K562 (cell line): ENCODE data around the gene EIF3I. TPM values are rescaled to one million over a fixed set of nuclear protein-coding genes. Genes with fewer than 3 reads are reported as not detected.

ENCODE experiments used
- ATAC-seq: fragments of 200-7000 bp; cut with Tn5 transposase; 3 replicates; pipeline ENCODE4 v1.9.1; 2020; ENCODE audit warnings: moderate library complexity
- BruUV-seq: library from RNA; stranded (reverse); fragments of 400-500 nt; replicated peaks from 2 replicates; lab custom pipeline; 2021; lab: Mats Ljungman, UMichigan
- CTCF ChIA-PET: fragments of 300-600 bp; formaldehyde crosslinking; extraction: SDS; loops from one replicate; lab custom pipeline; 2021; ENCODE audit warnings: low intra/inter-chr PET ratio; lab: Yijun Ruan, JAX
- POLR2A ChIA-PET: fragments of 300-600, 350-650 bp; sonication (Branson Sonifier 250); formaldehyde crosslinking; extraction: SDS; loops from one replicate; lab custom pipeline; 2021; ENCODE audit warnings: antibody characterized with exemption, inconsistent platforms; lab: Yijun Ruan, JAX
- DNase-seq, 4 experiments: peaks; one replicate each; pipeline versions ENCODE4 v3.0.0 to v3.0.0-alpha.2; 2011 to 2018; ENCODE audit warnings: low spot score in 3 of 4, mixed read lengths in 3 of 4; ENCODE audit errors: extremely low read depth in 1 of 4
- FAIRE-seq: peaks from 2 replicates; lab custom pipeline; 2011; peaks lifted over from hg19 to GRCh38; lab: Jason Lieb, UNC
- H2AFZ ChIP-seq: 2 replicates; pipeline ENCODE4 v1.6.0; 2011; ENCODE audit warnings: low read depth, low read length, control low read depth, inconsistent platforms
- H3K27ac ChIP-seq: fragments of 200-600 bp; 3 replicates; pipeline ENCODE4 v1.8.0; 2011; ENCODE audit warnings: low read depth, mild to moderate bottlenecking, control low read depth, inconsistent platforms, low read length, moderate library complexity, mixed read lengths; ENCODE audit errors: extremely low read depth
- H3K27me3 ChIP-seq, 2 experiments: fragments of 300-600 bp in 1 of 2; 2 replicates in 1 of 2; 3 replicates in 1 of 2; pipeline versions ENCODE4 v1.6.0 to v1.8.0; 2011; ENCODE audit warnings: inconsistent platforms in 2 of 2, low read length in 2 of 2, mild to moderate bottlenecking in 1 of 2, mixed read lengths in 1 of 2, moderate library complexity in 1 of 2; ENCODE audit not compliant: control insufficient read depth in 2 of 2, insufficient read depth in 2 of 2
- H3K36me3 ChIP-seq: fragments of 300-600 bp; 3 replicates; pipeline ENCODE4 v1.8.0; 2011; ENCODE audit warnings: mild to moderate bottlenecking, low read length, inconsistent platforms; ENCODE audit not compliant: control insufficient read depth, insufficient read depth
- H3K4me1 ChIP-seq, 2 experiments: fragments of 200-600 bp in 1 of 2; replicated peaks in 1 of 2; 2 replicates in 1 of 2; 3 replicates in 1 of 2; pipeline versions ENCODE4 v1.5.1 to v1.8.0; 2011; ENCODE audit warnings: inconsistent platforms in 2 of 2, low read length in 2 of 2, mild to moderate bottlenecking in 1 of 2, mixed read lengths in 1 of 2, moderate library complexity in 1 of 2; ENCODE audit not compliant: control insufficient read depth in 2 of 2, insufficient read depth in 2 of 2
- H3K4me2 ChIP-seq: 2 replicates; pipeline ENCODE4 v1.6.1; 2011; ENCODE audit warnings: low read length, control low read depth, inconsistent platforms, mixed read lengths; ENCODE audit not compliant: insufficient read depth
- H3K4me3 ChIP-seq: fragments of 200-600 bp; sonication (generic), shearing (Covaris generic); 2 replicates; pipeline ENCODE4 v1.5.1; 2016; ENCODE audit warnings: control low read depth, inconsistent platforms
- H3K79me2 ChIP-seq: fragments of 200-600 bp; 3 replicates; pipeline ENCODE4 v1.8.0; 2011; ENCODE audit warnings: low read length, inconsistent platforms; ENCODE audit not compliant: control insufficient read depth, insufficient read depth
- H3K9ac ChIP-seq, 2 experiments: 2 replicates each; pipeline versions ENCODE4 v1.6.0 to v1.6.1; 2011; ENCODE audit warnings: low read depth in 2 of 2, low read length in 2 of 2, control low read depth in 1 of 2, inconsistent platforms in 1 of 2, mild to moderate bottlenecking in 1 of 2, mixed read lengths in 1 of 2; ENCODE audit not compliant: insufficient read depth in 1 of 2
- H3K9me1 ChIP-seq: one replicate; pipeline ENCODE4 v1.6.0; 2011; ENCODE audit warnings: inconsistent platforms, mild to moderate bottlenecking, low read length, moderate library complexity; ENCODE audit not compliant: control insufficient read depth, insufficient read depth
- H3K9me3 ChIP-seq: replicated peaks from 2 replicates; pipeline ENCODE4 v1.5.1; 2011; ENCODE audit warnings: low read depth, low read length, inconsistent platforms; ENCODE audit not compliant: control insufficient read depth, insufficient read depth
- H4K20me1 ChIP-seq: replicated peaks from 2 replicates; pipeline ENCODE4 v1.6.1; 2011; ENCODE audit warnings: low read length, inconsistent platforms, mixed read lengths; ENCODE audit not compliant: control insufficient read depth, insufficient read depth
- E2F6 ChIP-seq, 2 experiments: IDR thresholded peaks; 2 replicates each; pipeline ENCODE4 v1.6.1; 2011; ENCODE audit warnings: borderline replicate concordance in 1 of 2, control low read depth in 1 of 2, low read depth in 1 of 2, low read length in 1 of 2, mild to moderate bottlenecking in 1 of 2, mixed read lengths in 1 of 2, moderate library complexity in 1 of 2; ENCODE audit not compliant: insufficient read depth in 1 of 2, insufficient read length in 1 of 2, poor library complexity in 1 of 2, severe bottlenecking in 1 of 2; ENCODE audit errors: extremely low read depth in 1 of 2
- GMEB1 ChIP-seq: fragments of 250-450 bp; sonication (Bioruptor Pico); IDR thresholded peaks from 2 replicates; pipeline ENCODE4 v1.4.0; 2020; ENCODE audit warnings: mild to moderate bottlenecking
- POLR2G ChIP-seq: fragments of 200-400 bp; formaldehyde crosslinking; IDR thresholded peaks from 2 replicates; pipeline ENCODE4 v1.6.1; 2017; ENCODE audit warnings: low read depth, mild to moderate bottlenecking, antibody characterized with exemption, low read length, moderate library complexity
- RBFOX2 ChIP-seq: fragments of 200-400 bp; formaldehyde crosslinking; IDR thresholded peaks from 2 replicates; pipeline ENCODE4 v1.6.1; 2017; ENCODE audit warnings: low read depth, mild to moderate bottlenecking, low read length, moderate library complexity
- SMARCE1 ChIP-seq: fragments of 450-650 bp; IDR thresholded peaks from 2 replicates; pipeline ENCODE4 v1.7.1; 2016; ENCODE audit warnings: mild to moderate bottlenecking
- SREBF1 ChIP-seq: fragments of 150-350 bp; IDR thresholded peaks from 2 replicates; pipeline ENCODE4 v1.6.1; 2014; ENCODE audit warnings: antibody characterized with exemption, low read depth, low read length, borderline replicate concordance
- SREBF2 ChIP-seq: sonication (generic); formaldehyde crosslinking; IDR thresholded peaks from 2 replicates; pipeline ENCODE4 v1.4.0; 2020; ENCODE audit warnings: mild to moderate bottlenecking, missing genetic modification reagents
- ZNF12 ChIP-seq: sonication (generic); formaldehyde crosslinking; IDR thresholded peaks from 2 replicates; pipeline ENCODE4 v1.4.0; 2020; ENCODE audit warnings: mild to moderate bottlenecking, missing genetic modification reagents
- WGBS: fragments of 100-300 bp; shearing (Covaris generic); methylation state at CpG from one replicate; pipeline ENCODE4 v1.1.6; 2016; ENCODE audit warnings: low coverage, mixed read lengths; ENCODE audit not compliant: insufficient coverage; ENCODE audit errors: missing lambda C conversion rate; 5-methylcytosine and 5-hydroxymethylcytosine counted together
- in situ Hi-C: fragments of 300-500 bp; cut with MboI; formaldehyde crosslinking; loops from 4 replicates; pipeline ENCODE4 v1.15.0; 2018; ENCODE audit warnings: inconsistent platforms, mixed read lengths
- intact Hi-C: fragments of 100-400 bp; cut with micrococcal nuclease; formaldehyde crosslinking; loops from 2 replicates; pipeline ENCODE4 v1.14.2; 2022
- polyA plus RNA-seq, 8 experiments: library from polyadenylated mRNA; depleted of rRNA in 4 of 8; stranded (reverse) in 5 of 8; unstranded in 3 of 8; fragments of >200 nt; fragmentation: Nextera tagmentation in 2 of 8; fragmentation: Illumina TruSeq in 1 of 8; extraction: Ambion mirVana in 2 of 8; extraction: Trizol in 1 of 8; gene quantifications; 2 replicates each; pipeline versions ENCODE4 v1.2.1 to v1.2.3, GENCODE V29; 2011 to 2014; ENCODE audit warnings: inconsistent platforms in 1 of 8, missing spikeins in 1 of 8
- total RNA-seq, 7 experiments: library from RNA; depleted of rRNA in 6 of 7; stranded (reverse); fragments of >200 nt in 6 of 7; fragmentation: Illumina TruSeq in 2 of 7; extraction: Trizol in 2 of 7; gene quantifications; 2 replicates each; pipeline versions ENCODE4 v1.2.1 to v1.2.3, GENCODE V29; 2011 to 2021; ENCODE audit warnings: low replicate concordance in 1 of 7
- TF ChIP-seq, protein P1 (sequence below): fragments of 250-450 bp; sonication (Bioruptor Pico); IDR thresholded peaks from 2 replicates; pipeline ENCODE4 v1.8.0; 2021; ENCODE audit warnings: moderate library complexity, mild to moderate bottlenecking, inconsistent platforms
- TF ChIP-seq, protein P2 (sequence below): sonication (generic); formaldehyde crosslinking; IDR thresholded peaks from 2 replicates; pipeline ENCODE4 v1.9.0; 2022; ENCODE audit warnings: mild to moderate bottlenecking, missing genetic modification reagents

The EIF3I gene
- total and polyA plus RNA-seq, 9 of the 15 experiments (the other 6 are each of a cell fraction or from before 2014, with no cell fraction given) = 414 to 1,526 (median 635) TPM

DNA sequence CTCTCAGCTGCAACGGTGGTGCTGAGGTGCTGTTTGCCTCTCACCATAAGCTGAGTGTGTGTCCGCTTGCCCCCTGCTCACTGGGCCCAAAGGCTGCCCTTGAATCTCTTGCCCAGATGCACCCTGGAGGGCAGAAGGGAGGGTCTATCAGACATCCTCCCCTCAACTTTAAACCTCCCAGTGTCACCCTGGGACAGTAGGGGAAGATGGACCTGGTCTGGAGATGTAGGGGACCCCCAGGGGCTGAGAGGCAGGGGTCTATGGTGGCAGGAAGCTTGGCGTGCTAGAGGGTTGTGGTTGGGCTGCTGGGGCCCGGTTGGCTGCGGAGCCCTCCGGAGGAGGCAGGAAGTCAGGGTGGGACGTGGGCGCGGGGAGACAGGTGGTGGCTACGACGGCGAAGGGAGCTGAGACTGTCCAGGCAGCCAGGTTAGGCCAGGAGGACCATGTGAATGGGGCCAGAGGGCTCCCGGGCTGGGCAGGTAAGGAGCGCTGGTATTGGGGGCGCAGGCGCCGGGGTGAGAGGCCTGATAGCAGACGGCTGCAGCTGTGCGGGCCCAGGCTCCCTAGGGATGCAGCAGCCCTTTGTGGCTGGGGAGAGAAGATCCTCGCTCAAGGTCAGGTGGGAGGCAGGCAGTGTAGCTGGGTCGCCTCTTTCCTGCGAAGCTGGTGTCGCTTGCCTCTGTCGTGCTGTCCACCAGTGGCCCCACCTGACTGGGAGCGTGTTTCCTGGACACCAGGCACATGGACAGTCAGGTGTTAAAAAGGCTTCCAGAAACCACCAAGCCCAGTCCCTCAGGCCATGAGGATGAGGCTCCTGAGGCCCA lies 28.9 kb downstream of the EIF3I start, which contains the start of gene LCK:
LCK (plus strand) TSS at position 373 of the 824 bp plus-strand sequence. CDS start 23,065 bp downstream, outside the sequence.
- in situ Hi-C loops = no loop called here

More for the DNA sequence above, 28.9 kb downstream of the EIF3I start, which contains the start of gene LCK:
- POLR2A ChIA-PET = interaction anchor here (0.6 to 2.0 kb wide), 2 partner anchors 7 to 33 kb away, joined by 4 to 6 read pairs; no protein-coding TSS in a partner anchor
- ATAC-seq (no peak), DNase-seq (no peak)
- Histone ChIP-seq H3K27ac (no peak within 1 kb of the TSS), H3K9me3 (no peaks in the 10 kb centered on the region), H3K36me3 (no peaks in the 10 kb centered on the region)
- CTCF ChIA-PET = no interaction called here
- BruUV-seq = no TSS peak
- 78% methylated on average over 24 of the region's 25 CpGs for WGBS
- intact Hi-C loops = no loop called here
- TF ChIP-seq ZNF12 (CRISPR knock-in tag) (0 out of 2 replicates have a peak, but pooled peaks have one; percentile 26), RBFOX2 (0 out of 2 replicates have a peak, but pooled peaks have one; percentile 33), GMEB1 (CRISPR knock-in tag) (no peak), SREBF2 (0 out of 2 replicates have a peak, but pooled peaks have one; percentile 38), POLR2G (peak; percentile 40; the same call in 1 of the 2 replicates), SREBF1 (no peak), E2F6 (IDR thresholded peaks at IDR 0.05; ENCODE audit: borderline replicate concordance in 1 of 2, extremely low read depth in 1 of 2, insufficient read depth in 1 of 2, insufficient read length in 1 of 2, low read depth in 1 of 2, low read length in 1 of 2, poor library complexity in 1 of 2, severe bottlenecking in 1 of 2) (peak in 1 of 2 experiments; percentile 24), SMARCE1 (no peak)
- TF ChIP-seq, protein P1, sequence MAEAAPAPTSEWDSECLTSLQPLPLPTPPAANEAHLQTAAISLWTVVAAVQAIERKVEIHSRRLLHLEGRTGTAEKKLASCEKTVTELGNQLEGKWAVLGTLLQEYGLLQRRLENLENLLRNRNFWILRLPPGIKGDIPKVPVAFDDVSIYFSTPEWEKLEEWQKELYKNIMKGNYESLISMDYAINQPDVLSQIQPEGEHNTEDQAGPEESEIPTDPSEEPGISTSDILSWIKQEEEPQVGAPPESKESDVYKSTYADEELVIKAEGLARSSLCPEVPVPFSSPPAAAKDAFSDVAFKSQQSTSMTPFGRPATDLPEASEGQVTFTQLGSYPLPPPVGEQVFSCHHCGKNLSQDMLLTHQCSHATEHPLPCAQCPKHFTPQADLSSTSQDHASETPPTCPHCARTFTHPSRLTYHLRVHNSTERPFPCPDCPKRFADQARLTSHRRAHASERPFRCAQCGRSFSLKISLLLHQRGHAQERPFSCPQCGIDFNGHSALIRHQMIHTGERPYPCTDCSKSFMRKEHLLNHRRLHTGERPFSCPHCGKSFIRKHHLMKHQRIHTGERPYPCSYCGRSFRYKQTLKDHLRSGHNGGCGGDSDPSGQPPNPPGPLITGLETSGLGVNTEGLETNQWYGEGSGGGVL = no peak
- TF ChIP-seq, protein P2, sequence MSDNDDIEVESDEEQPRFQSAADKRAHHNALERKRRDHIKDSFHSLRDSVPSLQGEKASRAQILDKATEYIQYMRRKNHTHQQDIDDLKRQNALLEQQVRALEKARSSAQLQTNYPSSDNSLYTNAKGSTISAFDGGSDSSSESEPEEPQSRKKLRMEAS = peak; percentile 46; the same call in 1 of the 2 replicates
- TF ChIP-seq, all 486 proteins: peak for 6
- no peak within 1 kb of the TSS for H3K4me3 ChIP-seq
- peak within 1 kb of the TSS; percentile 20; the same call in 1 of the 2 replicates for H3K4me2 ChIP-seq
- peaks cover 27 to 33% of the 10 kb centered on the region in 2 experiments; a peak in 4 of 5 replicates for H3K4me1 ChIP-seq
- FAIRE-seq = no peak
- peak within 1 kb of the TSS; percentile 68 for H2AFZ ChIP-seq
- no peaks in the 10 kb centered on the region for H4K20me1 ChIP-seq
- H3K79me2 ChIP-seq = no peaks in the 10 kb centered on the region
- peak within 1 kb of the TSS in 1 of 2 experiments; percentile 67; a peak in 2 of 4 replicates for H3K9ac ChIP-seq
- H3K27me3 ChIP-seq = no peaks in the 10 kb centered on the region
- H3K9me1 ChIP-seq = no peaks in the 10 kb centered on the region
